Frontal cortex (tissue), 4 donors: ENCODE results near the gene MORN4. TPM values are rescaled to one million over a fixed set of nuclear protein-coding genes. Genes with fewer than 3 reads are reported as not detected.
"Not testable (repeated sequence)": the region's sequence is repeated elsewhere in the genome, so short reads cannot be mapped to it uniquely, and the experiment has no call there.

ENCODE experiments used
- DNase-seq, 2 donors: peaks; one replicate each; pipeline ENCODE4 v3.0.0; 2012; ENCODE audit warnings: low spot score in 2 of 2
- FAIRE-seq: peaks from 2 replicates; lab custom pipeline; 2012; peaks lifted over from hg19 to GRCh38; lab: Jason Lieb, UNC
- total RNA-seq: library from RNA; depleted of rRNA; stranded (reverse); fragments of >200 nt; gene quantifications from one replicate; pipeline ENCODE4 v1.2.3, GENCODE V29; 2014
- donor health status: control.
- donor health status: control.
- donor health status: control.

MORN4 gene
- total RNA-seq, 1 donor from 2014 or later, result 35.5 TPM

GRCh38 chr10:97576487-97576886, 56.8 kb downstream of the MORN4 start:
- peak; percentile 24 for FAIRE-seq
- DNase-seq, result not testable (repeated sequence)

GRCh38 chr10:97575127-97575668, 58.1 kb downstream of the MORN4 start:
- FAIRE-seq (no peak), DNase-seq (no peak)

- DNase-seq, result no peak
- FAIRE-seq, result no peak
These were observed 58.8 kb downstream of the MORN4 start for GRCh38 chr10:97574374-97575126.

GRCh38 chr10:97573672-97574071, 59.6 kb downstream of the MORN4 start:
- FAIRE-seq, result no peak
- DNase-seq, result no peak

- FAIRE-seq, result no peak
- no peak for DNase-seq
These were observed 60.3 kb downstream of the MORN4 start for GRCh38 chr10:97573021-97573420.

GRCh38 chr10:97572214-97572989, 60.9 kb downstream of the MORN4 start, which contains the start of gene ANKRD2:
Gene ANKRD2, plus strand, starts transcription at chr10:97572779. Its CDS starts 10 bp downstream, at chr10:97572789.
- FAIRE-seq (no peak), DNase-seq (peak; percentile 76 to 81)

- FAIRE-seq (no peak), DNase-seq (no peak)
These were observed 61.7 kb downstream of the MORN4 start for GRCh38 chr10:97571622-97572021.

- DNase-seq (no peak), FAIRE-seq (no peak)
These were observed 62.4 kb downstream of the MORN4 start for GRCh38 chr10:97570789-97571471.

GRCh38 chr10:97570146-97570788, 63.0 kb downstream of the MORN4 start:
- no peak for FAIRE-seq
- DNase-seq, result no peak

GRCh38 chr10:97567891-97568290, 65.4 kb downstream of the MORN4 start:
- FAIRE-seq (no peak), DNase-seq (no peak)

GRCh38 chr10:97566336-97566996, 66.8 kb downstream of the MORN4 start:
- no peak for FAIRE-seq

GRCh38 chr10:97564776-97565175, 68.5 kb downstream of the MORN4 start:
- DNase-seq (no peak), FAIRE-seq (no peak)

More at GRCh38 chr10:97566336-97566996, 66.8 kb downstream of the MORN4 start:
- DNase-seq, result no peak

Other genes starting within 250 kb of the MORN4 start
- 11.8 TPM for gene RRP12, start 232.2 kb downstream of the MORN4 start, total RNA-seq
- gene PGAM1, start 207.3 kb downstream of the MORN4 start, total RNA-seq, result 143 TPM
- gene EXOSC1, start 187.5 kb downstream of the MORN4 start, total RNA-seq, result 52.6 TPM
- 22.0 TPM for gene ZDHHC16, start 187.3 kb downstream of the MORN4 start, total RNA-seq
- gene MMS19, start 135.1 kb downstream of the MORN4 start, total RNA-seq, result 44.0 TPM
- 1.6 TPM for gene UBTD1, start 134.6 kb downstream of the MORN4 start, total RNA-seq
- gene ANKRD2, start 60.7 kb downstream of the MORN4 start, total RNA-seq, result not detected
- 0.41 TPM for gene HOGA1, start 49.1 kb downstream of the MORN4 start, total RNA-seq
- gene C10orf62, start 43.8 kb downstream of the MORN4 start, total RNA-seq, result not detected
- 11.0 TPM for gene PI4K2A, start 7.2 kb upstream of the MORN4 start, total RNA-seq
- gene AVPI1, start 53.7 kb upstream of the MORN4 start, total RNA-seq, result 2.4 TPM
- gene MARVELD1, start 80.2 kb upstream of the MORN4 start, total RNA-seq, result 6.1 TPM
- gene ZFYVE27, start 103.6 kb upstream of the MORN4 start, total RNA-seq, result 45.2 TPM
- 1.6 TPM for gene SFRP5, start 138.5 kb upstream of the MORN4 start, total RNA-seq
- 17.9 TPM for gene GOLGA7B, start 216.3 kb upstream of the MORN4 start, total RNA-seq